Myocyte (in vitro differentiated cells): Measurements from ENCODE around the gene ANKRD13D. TPM values are rescaled to one million over a fixed set of nuclear protein-coding genes. Genes with fewer than 3 reads are reported as not detected.

Source experiments
- DNase-seq: peaks from one replicate; pipeline ENCODE4 v3.0.0-alpha.2; 2012; ENCODE audit warnings: low read depth
- total RNA-seq: library from RNA; depleted of rRNA; stranded (reverse); fragments of >200 nt; gene quantifications from 2 replicates; pipeline ENCODE4 v1.2.3, GENCODE V29; 2014

ANKRD13D gene
- total RNA-seq, 1 donor from 2014 or later = 24.5 TPM

DNA sequence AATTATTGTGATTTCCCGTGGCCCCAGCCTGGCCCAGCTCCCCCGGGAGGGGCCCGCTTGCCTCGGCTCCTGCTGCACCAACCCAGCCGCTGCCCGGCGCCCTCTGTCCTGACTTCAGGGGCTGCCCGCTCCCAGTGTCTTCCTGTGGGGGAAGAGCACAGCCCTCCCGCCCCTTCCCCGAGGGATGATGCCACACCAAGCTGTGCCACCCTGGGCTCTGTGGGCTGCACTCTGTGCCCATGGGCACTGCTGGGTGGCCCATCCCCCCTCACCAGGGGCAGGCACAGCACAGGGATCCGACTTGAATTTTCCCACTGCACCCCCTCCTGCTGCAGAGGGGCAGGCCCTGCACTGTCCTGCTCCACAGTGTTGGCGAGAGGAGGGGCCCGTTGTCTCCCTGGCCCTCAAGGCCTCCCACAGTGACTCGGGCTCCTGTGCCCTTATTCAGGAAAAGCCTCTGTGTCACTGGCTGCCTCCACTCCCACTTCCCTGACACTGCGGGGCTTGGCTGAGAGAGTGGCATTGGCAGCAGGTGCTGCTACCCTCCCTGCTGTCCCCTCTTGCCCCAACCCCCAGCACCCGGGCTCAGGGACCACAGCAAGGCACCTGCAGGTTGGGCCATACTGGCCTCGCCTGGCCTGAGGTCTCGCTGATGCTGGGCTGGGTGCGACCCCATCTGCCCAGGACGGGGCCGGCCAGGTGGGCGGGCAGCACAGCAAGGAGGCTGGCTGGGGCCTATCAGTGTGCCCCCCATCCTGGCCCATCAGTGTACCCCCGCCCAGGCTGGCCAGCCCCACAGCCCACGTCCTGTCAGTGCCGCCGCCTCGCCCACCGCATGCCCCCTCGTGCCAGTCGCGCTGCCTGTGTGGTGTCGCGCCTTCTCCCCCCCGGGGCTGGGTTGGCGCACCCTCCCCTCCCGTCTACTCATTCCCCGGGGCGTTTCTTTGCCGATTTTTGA is 3.3 kb upstream of the ANKRD13D start:
- DNase-seq = no peak

DNA sequence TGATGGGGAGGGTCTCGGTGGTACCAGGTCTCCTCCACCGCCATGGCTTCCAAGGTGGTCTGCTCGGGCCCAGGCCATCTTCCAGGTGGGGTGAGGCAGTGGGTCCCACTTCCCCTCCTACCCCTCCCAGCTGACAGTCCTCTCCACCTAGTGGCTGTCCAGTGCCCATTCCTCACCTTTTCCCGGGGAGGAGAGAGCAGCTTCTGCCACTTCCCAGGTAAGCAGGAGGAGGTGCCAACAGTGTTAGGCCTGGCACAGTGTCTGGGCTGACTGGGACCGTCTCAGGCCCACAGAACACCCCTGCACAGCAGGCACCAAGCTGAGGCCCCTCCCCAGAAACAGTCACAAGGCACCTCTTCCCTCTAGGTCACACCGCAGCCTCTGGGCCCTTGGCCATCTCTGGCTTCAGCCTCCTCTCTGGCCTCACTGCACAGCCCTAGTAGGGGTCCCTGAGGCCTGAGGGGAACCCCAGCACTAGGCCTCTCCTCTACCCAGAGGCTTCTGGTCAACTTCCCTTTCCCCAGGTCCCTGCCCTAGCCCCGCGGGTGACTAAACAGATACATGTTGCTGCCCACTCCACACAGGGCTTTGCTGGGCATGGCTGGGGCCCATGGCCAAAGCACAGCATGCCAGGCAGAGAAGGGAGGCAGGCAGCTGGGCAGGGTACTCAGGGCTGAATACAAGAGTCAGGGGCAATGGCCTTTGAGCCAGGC is 2.3 kb upstream of the ANKRD13D start:
- DNase-seq = no peak

- DNase-seq = no peak
Observed at GRCh38 chr11:67287355-67288197, 1.5 kb upstream of the ANKRD13D start.

DNA sequence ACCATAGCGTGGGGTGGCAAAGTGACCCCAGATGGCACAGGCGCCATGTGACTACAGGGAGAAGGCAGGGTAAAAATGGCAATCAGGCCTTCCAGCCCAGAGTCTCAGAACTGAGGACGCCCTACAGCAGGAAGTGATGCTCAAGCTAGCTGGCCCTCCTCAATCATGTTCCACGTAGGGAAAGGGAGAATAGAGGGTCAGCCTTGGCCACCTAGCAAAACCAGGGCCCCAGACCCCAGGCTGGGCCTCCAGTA is 978 bp upstream of the ANKRD13D start:
- DNase-seq = no peak

DNA sequence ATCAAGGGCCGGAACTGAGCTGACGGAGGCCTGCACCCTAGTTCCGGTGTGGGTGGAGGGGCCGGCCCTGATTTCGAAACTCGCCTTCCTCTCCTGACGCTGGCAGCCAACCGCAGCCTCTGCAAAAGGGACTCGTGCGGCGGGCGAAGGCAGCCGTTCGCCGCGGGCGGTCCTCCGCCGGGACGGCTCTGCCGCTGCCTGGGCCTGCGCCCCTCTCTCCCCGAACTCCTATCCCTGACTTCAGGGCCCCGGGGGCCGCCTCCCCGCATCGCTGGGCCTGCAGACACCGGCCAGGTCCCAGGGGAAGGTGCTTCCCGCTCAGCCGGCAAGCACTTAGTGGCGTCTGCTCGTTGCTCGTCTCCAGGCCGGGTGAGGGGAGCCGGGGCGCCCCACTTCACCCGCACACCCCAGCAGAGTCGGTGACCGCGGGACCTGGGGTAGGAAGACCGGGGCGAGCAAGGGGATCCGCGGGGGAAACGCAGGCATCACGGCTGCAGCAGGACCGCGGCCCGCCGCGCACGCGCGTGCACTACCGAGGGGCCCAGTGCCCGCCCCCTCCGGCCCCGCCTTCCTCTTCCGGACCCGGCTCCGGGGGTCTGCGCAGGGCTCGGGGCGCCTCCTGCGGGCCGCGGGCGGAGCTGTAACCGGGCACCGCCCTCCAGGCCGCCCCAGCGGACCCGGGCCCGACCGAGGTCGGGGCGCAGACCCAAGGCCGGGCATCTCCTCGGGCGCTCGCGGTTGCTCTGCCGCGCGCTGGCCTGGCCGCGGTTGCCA is 464 bp upstream of the ANKRD13D start:
- DNase-seq = peak; percentile 86

DNA sequence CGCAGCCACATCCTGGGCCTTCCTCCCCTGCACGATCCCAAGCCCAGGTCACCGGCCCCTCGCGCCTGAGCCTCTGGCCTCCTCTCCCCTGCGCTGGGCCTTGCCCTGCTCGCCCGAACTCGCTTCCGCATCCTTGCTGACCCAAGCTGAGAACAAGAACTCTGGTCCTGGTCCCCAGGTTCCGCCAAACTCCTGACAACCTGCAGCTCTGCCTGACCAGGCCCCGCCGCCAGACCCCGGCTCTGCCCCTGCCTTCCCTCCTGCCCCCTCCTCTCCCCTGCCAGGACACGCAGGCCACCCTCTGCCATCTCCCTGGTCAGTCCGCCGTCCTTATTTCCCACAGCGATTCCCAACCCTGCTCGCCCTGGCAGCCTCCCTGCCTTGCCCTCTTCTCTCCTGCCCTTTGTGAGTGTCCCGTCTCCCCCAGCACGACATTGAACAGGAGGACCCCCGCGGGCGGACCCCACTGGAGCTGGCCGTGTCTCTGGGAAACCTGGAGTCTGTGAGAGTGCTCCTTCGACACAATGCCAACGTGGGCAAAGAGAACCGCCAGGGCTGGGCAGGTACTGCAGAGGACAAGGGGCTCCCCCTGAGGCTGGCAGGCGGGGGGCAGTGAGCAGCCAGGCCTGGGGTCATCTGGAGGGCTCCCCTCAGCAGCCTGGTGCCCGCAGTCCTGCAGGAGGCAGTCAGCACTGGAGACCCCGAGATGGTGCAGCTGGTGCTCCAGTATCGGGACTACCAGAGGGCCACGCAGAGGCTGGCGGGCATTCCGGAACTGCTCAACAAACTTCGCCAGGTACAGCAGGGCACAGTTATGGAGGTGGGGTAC is 762 bp downstream of the ANKRD13D start:
- DNase-seq = no peak

DNA sequence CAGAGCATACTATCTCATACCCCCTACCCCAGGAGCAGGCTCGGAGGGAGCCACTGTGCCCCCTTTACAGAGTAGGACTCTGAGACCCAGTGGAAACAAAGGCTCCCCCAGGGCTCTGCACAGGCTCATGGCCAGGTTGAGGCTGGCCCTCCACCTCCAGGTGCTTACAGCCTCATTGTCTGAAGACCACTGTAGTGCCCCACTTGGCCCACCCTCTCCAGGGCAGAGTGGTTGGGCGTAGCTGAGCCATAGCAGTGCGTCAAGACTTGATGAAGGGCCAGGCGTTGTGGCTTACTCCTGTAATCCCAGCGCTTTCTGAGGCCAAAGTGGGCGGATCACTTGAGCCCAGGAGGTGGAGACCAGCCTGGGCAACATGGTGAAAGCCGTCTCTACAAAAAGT is 1.7 kb downstream of the ANKRD13D start:
- DNase-seq = no peak

GRCh38 chr11:67291481-67292381 is 2.6 kb downstream of the ANKRD13D start:
- DNase-seq = no peak

- DNase-seq = no peak
Observed at GRCh38 chr11:67292671-67293070, 3.6 kb downstream of the ANKRD13D start.

DNA sequence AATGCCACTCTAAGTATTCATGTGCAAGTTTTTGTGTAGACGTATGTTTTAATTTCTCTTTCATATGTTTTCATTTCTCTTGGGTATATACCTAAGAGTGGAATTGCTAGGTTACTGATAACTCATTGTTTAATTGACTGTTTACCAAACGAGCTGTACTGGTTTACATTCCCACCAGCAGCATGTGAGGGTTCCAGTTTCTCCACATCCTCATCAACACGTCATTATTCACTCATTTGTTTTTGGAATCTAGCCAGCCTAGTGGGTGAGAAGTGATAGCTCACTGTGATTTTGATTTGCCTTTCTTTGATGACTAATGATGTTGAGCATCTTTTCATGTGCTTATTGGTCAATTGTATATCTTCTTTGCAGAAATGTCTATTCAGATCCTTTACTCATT is 4.0 kb downstream of the ANKRD13D start:
- peak; percentile 64 for DNase-seq

DNA sequence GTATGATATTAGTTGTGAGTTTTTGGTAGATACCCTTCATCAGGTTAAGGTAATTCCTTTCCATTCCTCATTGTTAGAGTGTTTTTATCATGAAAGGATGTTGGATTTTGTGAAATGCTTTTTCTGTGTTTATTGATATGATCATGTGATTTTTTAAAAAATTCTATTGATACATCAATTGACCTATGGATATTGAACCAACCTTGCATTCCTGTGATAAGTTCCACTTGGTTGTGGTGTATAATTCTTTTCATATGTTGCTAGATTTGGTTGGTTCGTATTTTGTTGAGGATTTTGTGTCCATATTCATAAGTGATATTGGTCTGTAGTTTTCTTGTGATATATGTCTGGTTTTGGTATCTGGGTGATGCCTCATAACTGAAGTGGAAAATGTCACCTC is 6.7 kb downstream of the ANKRD13D start:
- DNase-seq = no peak

GRCh38 chr11:67298786-67299185 is 9.7 kb downstream of the ANKRD13D start:
- DNase-seq = no peak

DNA sequence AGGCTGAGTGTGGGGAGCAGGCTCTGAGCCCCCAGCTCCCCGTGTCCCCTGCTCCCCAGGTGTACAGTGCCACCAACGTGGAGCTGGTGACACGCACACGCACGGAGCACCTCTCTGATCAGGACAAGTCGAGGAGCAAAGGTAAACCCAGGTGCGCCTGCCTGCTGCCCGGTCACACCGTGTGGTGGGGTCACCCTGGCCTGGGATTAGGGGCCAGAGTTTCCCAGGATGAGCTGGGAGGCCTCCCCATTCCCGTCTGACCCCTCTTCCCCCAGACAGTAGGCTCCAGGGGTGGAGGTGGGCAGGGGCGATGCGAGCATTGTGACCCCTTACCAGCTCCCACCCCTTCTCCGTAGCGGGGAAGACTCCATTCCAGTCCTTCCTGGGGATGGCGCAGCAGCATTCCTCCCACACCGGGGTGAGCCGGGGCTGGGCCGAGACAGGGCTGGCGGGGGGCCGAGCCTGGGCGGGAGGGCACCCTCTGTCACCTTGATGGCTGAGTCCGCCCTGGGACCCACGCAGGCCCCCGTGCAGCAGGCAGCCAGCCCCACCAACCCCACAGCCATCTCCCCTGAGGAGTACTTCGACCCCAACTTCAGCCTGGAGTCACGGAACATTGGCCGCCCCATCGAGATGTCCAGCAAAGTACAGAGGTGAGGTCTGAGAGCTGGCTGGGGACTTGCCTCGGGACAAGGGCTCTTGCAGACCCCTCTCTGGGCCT is 10.5 kb downstream of the ANKRD13D start:
- DNase-seq = no peak

- no peak for DNase-seq
Observed at GRCh38 chr11:67300256-67300755, 11.2 kb downstream of the ANKRD13D start.

- peak; percentile 37 for DNase-seq
Observed at GRCh38 chr11:67300756-67301312, 11.7 kb downstream of the ANKRD13D start.

DNA sequence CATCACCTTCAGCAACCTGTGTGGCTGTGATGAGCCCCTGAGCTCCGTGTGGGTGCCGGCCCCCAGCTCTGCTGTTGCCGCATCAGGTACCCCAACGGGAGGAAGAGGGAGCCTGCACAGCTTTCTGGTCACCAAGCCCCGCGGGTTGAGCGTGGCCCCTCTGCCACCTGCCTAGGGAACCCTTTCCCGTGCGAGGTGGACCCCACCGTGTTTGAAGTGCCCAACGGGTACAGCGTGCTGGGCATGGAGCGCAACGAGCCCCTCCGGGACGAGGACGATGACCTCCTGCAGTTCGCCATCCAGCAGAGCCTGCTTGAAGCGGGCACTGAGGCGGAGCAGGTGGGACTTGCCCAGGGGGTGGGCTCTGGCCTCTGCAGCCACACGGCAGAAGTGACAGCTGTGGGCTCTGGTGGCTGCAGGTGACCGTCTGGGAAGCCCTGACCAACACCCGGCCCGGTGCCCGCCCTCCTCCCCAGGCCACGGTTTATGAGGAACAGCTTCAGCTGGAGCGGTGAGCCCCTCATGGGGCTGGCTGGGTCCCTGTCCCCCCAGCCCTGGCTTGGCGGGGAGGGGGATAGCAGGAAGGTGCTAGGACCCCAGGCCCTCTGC is 12.3 kb downstream of the ANKRD13D start:
- peak; percentile 41 for DNase-seq

GRCh38 chr11:67301951-67302516 is 12.9 kb downstream of the ANKRD13D start:
- DNase-seq = peak; percentile 95
